T-helper 2 cell treated with Interferon-gamma antibody and Interleukin-4, amounts not matched to agents 100 ng/mL and 5 ng/mL, for 36 hours (primary cell): ENCODE results near the gene YPEL1. TPM values are rescaled to one million over a fixed set of nuclear protein-coding genes. Genes with fewer than 3 reads are reported as not detected.

ENCODE experiments used
- intact Hi-C: fragments of 100-400 bp; cut with micrococcal nuclease; formaldehyde crosslinking; loops from one replicate; pipeline ENCODE4 v1.15.1; 2023
- total RNA-seq: library from RNA; stranded (reverse); gene quantifications from 2 replicates; pipeline ENCODE4 v1.2.3, GENCODE V29; 2022

The YPEL1 gene, protein sequence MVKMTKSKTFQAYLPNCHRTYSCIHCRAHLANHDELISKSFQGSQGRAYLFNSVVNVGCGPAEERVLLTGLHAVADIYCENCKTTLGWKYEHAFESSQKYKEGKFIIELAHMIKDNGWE
- 3.8 and 4.3 TPM in 2 replicates for total RNA-seq

DNA sequence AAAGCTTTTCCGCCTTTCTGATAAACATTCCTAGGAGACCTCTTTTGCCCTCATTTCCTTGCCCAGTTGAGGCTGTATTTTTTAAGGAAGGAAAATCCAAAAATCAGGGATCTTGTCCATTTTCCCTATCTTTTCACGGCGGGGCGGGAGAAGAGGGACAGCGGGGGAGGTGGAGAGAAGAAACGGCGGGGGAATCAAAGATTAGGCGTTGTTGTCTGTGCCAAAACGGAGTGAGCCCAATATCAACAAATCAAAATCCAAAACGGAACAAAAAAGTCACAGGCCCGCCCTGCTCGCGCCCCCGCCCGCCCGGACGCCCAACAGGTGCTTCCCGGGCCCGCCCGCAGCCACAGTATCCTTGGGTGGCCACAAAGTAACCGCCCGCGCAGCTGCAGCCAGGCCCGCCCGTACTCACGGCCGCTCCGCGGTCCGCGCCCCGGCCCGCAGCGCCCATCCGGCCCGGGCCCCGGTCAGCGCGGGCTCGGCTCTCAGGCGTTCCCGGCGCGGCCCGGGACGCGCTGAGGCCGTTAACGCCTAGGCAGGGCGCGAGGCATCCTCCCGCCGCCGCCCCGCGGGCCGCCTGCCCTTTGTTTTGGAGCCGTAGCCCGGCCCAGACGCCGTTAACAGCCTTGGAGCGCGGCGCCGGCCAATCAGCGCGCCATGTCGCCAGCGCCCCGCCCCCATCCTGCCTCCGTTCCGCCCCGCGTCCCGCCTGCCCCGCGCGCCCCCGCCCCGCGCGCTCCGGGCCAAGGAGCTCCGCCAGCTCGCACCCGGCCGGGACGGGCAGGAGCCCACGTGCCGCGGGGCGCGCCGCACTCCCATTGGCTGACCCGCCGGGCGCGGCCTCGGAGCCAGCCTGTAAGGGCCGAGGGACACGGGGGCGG lies at the start of gene YPEL1:
Gene YPEL1 (minus strand): TSS at position 595 of the 884 bp plus-strand sequence. CDS start 25,050 bp downstream, outside the sequence.
- intact Hi-C loops = loop anchor here (1.0 to 10.0 kb wide), 3 partner anchors 78 to 129 kb away; partner anchors contain the start of genes MAPK1 and SDF2L1

DNA sequence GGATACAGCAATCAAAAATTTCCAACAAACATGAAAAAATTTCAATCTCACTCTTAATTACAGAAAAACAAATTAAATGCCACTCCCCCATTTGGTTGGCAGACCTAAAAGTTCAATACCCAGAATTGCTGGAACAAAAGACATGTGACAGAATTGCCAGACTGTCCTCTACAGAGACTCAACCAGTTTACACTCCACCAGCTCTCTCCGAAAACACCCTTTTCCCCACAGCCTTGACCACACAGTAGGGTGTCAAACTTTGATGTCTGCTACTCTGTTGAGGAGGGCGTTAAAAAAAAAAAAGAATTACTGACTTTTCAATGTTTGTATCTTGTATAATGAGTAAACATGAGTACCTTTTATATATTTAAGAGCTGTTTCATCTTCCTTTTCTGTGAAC lies 44.7 kb upstream of the YPEL1 start:
- intact Hi-C loops = no loop called here

DNA sequence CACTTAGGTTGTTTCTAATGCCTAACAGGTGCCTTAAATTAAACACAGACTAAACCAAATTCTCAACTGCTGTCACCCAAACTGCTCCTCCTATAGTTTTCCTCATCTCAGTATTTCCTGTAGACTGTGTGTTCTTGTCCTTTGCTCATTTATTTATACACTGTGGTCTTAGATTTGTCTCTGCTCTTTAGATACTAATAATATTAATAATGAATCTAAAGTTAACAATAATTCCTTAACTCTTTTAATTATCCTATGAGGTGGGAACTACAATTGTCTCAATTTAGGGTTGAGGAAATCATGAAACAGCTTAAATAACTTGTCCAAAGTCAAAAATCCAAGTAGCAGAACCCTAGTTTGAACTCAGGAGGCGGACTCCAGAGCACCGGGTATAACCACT lies 43.9 kb upstream of the YPEL1 start:
- intact Hi-C loops = no loop called here

DNA sequence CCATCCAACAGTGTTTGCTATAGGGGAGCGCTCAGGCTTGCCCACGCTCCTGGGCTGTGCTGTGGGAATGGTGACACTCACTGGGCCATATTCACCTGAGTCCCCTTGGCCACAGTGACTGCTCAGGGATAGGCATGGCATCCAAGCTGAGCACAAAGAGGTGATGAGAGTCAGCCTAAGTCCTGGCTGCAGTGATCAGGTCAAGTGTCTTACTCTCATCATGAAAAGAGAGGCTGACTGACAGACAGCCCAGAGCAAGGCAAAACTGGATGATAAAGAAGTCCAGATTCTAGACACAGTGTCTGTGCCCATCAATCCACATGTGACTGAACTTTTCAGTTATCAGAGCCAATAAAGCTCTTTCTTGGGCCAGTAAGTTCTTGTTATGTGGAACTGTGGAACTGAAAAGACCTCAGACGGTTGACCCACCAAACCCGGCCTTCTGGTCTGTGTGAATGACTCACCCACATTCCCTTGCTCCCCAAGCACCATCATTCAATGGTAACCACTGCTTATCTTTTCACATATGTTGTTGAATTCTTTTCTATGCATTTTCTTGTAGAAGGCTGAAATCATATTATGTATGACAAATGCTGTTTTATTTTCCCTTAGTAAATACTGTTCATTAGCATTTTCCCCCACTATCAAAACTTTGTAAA lies 43.2 kb upstream of the YPEL1 start:
- intact Hi-C loops = no loop called here

DNA sequence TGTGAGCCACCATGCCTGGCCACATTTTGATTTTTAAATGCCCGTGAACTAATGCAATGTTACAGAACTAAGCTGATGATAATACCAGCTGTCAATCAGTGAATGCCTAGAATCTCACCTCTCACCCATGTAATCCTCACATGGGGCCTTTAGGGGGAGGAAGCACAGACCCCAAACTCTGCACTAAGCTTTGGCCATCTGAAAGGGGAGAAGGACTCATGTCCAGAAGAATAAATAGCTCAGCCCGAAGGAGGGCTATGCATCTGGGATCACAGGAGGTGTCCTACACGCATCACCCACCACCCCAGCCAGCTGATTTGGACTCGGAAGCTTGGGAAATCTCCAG lies 36.0 kb upstream of the YPEL1 start:
- intact Hi-C loops = no loop called here

DNA sequence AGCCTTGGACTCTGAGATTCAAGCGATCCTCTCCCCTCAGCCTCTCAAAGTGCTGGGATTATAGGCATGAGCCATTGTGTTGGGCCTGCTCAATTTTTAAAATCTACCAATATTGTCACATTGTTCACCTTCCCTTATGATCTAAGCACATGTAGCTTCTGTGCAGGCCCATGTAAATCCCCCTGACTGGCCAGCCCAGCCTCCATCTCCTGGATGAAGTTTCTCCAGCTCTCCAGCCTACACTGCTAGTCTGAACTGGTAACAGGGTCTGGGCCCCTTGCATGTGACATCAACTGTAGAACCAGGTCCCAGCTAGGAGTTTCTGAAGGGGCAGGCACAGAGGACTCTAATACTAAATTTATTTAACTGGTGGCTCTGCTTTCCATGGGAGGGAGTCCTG lies 32.8 kb upstream of the YPEL1 start:
- intact Hi-C loops = no loop called here

DNA sequence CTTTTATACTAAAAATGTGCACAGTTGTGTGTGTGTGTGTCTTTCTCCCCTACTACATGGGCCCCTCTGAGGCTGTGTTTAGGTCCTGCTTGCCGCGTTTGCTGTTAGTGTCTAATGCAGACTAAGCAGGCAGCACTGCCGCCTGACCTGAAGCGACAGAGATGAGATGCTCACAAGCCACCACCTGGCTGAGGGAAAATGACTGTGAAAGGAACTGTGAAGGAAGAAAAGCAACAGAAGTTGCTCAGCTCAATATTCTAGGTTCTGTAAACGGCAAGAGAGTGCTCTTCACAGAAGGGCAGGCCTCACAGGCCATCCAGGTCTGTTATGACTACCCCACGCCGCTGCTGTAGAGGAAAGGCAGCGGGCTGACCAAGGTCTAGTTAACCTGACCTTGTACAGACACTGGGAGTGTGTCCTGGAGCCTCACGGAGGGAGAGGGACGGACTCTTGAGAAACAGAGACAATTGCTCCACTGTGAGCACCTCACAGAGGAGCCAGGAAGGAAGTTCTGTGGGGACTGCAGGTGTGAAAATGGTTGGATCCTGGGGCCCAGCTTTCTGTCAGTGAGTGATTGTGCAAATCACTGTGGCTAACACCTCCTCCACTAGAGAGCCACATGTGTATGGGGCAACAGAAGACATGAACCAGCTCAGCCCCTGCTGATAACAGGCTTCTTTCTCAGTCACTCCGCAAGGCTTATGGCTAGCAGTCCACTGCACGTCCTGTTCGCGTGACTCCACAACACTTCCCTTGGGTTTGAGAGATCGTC lies 31.3 kb upstream of the YPEL1 start:
- intact Hi-C loops = no loop called here

DNA sequence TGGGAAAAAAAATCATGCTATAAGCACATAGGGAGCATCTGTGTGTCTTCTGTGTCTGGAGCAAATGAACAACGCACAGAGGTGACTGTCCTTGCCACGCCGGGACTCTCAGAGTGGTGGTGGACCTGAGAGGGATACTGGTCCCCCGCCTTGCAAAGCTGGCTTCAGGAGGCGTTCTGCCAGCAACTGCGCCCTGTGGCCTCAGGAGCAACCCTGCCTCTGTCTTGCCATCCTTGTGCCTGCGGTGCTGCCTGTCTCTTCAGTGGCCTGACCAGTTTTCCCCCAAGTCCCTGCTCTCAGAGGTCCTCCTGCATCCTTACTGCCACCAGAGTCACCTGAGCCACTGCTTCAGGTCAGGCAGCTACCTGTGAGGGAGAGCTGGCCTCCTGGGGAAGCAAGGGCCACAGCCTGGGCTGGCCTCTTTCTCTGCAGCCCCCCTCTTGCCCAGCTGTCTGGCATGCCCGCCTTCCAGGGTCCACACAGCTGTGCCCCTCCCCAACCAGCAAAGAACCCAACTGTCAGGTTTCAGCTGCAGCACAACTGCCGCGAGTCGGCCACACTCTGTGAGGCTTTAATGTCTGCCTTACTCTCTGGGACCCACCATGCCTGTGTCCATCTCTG lies 30.4 kb upstream of the YPEL1 start:
- intact Hi-C loops = no loop called here

DNA sequence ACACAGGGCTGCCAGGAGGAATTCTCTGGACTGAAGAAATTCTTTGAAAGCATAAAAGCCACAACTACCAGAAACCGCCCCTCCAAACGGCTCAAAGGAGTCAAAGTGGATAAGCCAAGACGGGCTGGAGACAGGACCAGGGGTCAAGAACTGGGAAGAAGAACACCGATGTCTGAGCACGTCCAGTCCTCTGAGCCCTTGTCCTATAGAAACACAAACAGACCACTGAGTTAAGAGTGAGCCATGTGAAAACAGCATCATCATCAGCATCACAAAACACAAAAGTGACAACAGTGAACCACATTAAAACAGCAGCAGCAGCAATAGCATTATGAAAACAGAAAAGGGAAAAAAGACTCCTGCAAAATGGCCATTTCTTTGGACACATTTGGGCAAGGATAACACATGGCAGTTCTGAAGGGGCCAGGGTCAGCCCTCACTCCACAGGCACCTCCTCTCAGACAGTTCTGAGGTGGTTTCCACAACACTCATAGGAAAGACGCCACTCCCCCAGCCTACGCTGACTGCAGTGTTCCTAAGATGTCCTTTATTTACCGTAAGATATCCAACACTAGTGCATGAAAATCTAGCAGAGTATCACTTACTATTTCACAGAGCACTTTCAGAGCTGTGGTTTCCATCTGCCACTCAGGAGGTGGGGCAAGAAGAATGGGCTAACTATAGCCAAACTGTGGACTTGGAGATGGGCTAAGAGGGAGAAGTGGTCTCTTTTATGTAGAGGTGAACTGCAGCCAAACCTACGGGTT lies 28.6 kb upstream of the YPEL1 start:
- intact Hi-C loops = no loop called here

DNA sequence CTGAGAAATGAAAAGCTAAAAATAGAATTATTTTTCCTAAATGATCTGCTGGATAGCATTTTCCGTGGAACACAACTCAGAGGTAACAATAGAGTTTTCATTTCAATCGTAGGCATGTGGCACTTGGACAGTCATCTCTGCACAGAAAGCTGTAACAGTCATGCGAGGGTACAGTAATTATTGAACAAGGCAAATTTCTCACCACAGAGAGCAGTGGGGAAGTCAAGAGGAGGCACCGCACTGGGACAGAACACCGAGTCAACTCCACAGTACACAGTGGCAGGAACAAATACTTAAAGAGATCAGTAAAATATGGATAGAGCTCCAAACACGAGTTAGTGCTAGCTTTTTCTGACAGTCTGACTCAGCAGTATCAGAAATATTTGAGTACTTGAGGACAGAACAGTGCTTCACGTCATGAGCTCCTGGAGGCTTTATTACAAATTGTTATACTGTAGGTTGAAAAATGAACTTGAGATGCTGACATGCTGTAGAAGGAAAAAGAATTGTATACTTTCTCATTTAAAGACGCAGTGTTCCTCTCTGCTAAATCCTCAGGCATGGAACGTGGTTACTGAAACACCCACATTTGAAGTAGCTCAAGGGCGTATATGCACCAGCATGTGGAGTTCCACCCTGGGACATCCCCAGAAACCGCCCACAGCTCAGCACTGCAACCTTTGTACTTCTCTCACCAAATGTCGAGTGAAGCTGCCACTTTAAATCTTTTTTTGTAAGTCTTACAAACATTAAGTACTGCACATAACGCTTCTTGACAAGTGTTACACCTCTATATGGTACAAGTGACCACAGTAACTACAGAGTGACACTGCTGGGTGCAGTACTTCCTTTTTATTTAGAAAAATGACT lies 27.4 kb upstream of the YPEL1 start:
- intact Hi-C loops = no loop called here

DNA sequence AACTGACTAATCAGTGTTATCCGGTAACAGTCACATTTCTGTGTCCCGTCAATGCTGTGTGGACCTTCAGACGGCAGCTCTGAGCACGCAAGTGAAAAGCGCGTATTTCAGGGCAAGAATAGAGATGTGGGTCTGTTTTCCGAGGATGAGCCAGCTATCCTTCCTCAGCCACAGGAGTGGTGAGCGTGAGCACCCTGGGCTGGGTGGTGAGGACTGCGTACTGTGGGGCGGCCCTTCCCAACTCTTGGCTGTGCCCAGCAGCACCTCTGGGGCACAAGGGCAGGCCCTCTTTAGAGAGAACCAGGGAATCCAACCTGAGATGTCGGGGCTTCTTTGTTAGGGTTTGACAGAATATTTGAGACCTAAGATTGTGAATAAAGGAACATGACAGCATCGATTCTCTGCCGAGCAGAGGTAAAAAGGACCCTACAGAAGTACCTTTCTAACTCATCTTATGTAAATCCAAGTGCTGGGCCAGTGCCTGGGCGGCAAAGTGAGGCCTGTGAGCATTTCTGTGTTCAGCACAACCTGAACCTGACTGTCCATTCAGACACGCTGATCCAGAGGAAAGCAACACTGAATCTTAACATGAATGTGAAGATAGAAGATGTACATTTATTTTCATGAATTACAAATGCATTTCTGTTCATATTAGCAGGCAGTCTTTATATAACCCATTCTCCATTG lies 26.5 kb upstream of the YPEL1 start:
- intact Hi-C loops = no loop called here

DNA sequence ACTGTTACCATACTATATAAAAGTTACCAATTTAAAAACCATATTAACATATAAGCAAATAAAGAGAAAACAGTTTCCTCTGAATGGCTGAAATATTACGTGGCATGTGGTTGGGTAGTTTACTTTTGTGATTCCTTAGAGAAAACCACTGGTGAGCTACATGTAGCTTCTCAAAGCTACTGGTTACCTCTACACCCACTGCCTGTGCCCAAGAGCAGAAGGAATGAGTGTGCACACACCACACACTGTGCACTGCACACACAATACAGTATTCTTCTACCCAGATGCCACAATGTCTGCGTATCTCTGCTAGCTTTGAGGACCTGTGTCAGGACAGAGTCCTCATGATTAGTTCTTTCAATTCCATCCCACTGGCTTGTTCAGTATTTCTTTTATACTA lies 25.5 kb upstream of the YPEL1 start:
- intact Hi-C loops = no loop called here

DNA sequence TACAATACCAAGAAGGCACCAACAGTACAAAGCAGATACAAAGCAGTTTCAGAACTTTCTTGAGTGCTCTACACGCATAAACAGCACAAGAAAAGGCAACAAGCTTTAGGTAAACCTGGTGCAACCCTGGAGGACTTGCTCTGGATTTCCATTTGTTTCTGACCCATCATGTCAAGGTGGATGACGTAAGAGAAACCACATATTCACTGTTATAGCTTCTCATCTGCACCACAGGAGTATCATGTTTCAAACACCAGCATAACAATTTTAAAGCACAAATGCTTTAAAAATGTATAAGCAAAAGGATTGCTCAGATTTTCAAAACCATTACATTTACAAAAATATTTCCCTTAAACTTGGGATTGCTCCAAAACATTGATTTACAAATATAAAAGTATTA lies 25.0 kb upstream of the YPEL1 start:
- intact Hi-C loops = no loop called here

DNA sequence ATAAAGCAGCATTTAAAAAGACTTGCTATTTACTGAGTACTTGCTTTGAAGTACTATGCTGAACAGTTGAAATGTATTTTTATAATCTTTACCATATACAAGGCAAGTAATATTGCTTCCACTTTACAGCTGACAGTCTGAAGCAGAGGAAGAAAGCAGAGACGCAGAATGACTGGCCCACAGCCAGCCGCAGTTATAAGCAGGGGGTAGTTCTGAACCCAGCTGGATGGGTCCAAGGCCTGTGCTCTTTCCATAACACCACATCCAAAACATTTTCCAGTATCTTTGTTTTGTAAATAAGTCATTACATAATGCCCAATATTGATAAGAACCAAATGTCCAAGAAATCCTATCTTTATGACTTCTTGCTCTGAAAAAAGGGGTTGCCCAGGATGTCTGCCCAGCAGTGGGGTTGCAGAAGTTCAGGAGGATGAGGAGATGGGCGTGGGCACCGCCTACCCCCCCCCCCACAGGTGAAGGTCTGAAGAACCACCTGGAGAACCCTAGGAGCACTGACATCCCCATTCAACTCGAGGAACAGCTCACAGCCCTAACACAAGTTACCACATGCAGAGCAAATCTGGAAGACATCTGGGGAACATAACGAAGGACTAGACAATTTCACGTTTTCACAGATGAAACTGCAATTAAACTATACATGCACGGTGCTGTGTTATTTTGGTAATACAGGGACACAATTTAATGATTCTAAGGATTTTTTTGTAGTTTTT lies 24.2 kb upstream of the YPEL1 start:
- intact Hi-C loops = no loop called here

DNA sequence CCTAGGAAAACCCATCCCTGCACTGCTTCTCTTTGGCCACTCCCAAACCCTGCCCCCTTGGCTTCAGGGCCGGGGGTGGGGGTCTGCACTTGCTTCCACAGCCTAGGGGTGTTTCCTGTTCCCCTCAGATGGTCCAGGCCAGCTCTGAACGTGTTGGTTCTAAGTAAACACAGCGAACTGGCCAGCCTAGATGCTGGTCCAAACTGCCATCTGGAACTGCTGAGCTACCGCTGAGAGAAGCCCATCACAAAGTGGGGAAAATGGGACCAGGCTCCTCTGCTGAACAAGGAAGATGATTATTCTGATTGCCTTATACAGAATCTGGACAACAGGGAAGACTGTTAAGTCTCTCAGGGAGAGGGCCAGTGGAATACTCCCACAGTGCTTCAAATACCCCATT lies 23.5 kb upstream of the YPEL1 start:
- intact Hi-C loops = no loop called here

DNA sequence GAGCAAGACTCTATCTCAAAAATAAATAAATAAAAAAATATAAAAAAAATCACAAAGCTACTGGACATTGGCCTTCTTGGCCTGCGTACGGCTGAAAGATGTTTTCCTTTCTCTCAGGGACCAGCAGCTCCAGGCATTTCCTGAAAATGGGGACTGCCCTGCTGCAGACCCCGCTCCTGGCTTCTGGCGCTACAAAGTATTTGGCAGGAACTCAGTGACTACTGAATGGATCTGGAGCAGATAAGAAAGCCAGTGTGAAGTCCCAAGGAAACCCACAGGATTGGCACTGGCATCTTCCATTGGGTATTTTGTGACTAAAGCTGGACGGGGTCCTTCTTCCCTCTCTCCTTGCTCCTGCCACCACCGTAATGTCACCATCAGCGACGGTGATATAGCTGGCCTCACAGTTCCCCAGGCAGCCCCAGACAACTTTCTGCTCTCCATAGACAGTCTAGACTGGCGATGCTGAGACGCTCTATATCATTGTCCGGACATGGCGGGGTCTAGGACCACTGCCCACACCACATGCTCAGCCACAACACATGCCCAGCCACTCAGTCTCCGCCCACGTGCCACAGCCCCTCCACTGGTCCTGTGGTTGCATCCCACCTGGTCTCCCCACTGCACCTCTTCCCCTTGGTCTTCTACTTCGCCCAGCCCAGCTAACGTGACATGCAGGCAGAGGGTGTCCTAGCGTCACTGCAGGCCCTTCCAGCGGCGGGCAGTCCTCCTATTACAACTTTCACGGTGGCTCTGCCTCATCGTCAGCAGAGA lies 22.7 kb upstream of the YPEL1 start:
- intact Hi-C loops = no loop called here

DNA sequence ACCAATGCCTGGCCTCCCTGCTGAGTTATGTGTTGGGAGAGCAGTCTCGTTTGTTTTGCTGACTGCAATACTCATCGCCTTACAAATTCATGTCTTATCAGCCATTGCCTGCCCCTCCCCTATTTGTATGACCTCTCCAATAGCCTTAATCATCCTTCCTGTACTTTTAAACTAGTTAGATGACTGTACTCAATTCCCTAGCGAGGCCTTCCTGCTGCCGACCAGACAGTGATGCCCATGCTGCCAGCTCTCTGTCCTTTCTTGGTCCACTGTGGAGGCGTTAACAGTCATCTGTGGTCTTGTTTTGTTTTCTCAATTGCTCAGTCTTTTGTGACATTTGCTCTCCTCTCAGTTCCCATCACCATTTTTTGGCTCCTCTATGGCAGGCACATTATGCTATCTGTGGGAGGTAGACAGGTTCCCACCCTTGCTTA lies 20.3 kb upstream of the YPEL1 start:
- intact Hi-C loops = no loop called here

DNA sequence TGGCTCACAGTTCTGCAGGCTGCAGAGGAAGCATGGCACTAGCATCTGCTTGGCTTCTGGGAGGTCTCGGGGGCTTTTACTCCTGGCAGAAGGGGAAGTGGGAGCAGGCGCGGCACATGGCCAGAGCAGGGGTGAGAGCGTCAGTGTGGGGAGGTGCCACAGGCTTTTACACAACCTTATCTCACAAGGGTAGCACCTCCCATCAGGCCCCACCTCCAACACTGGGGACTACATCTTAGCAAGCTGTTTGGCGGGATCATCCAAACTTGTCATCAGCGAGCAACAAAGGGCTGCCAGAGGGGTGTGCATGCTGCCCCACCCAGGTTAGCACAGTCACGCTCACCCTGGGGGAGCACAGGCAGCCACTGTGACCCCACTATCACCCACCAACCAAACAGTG lies 18.9 kb upstream of the YPEL1 start:
- intact Hi-C loops = no loop called here
